Activated CD8-positive, alpha-beta T cell treated with anti-CD3 and anti-CD28 coated beads for 36 hours (primary cell): ENCODE data around the gene FBXL5. TPM values are rescaled to one million over a fixed set of nuclear protein-coding genes. Genes with fewer than 3 reads are reported as not detected.

Source experiments
- ATAC-seq: fragments of 200-7000 bp; cut with Tn5 transposase; one replicate; pipeline ENCODE4 v1.10.0; 2021; ENCODE audit warnings: mild to moderate bottlenecking, moderate library complexity
- CTCF ChIA-PET: fragments of 350-600 bp; sonication (Branson Sonifier 250); formaldehyde crosslinking; loops from one replicate; lab custom pipeline; 2021; ENCODE audit warnings: antibody characterized with exemption; lab: Charles Lee
- POLR2A ChIA-PET: fragments of 350-600 bp; sonication (Branson Sonifier 250); formaldehyde crosslinking; loops from one replicate; lab custom pipeline; 2021; ENCODE audit warnings: antibody characterized with exemption; lab: Charles Lee
- DNase-seq: peaks from one replicate; pipeline ENCODE4 v3.0.0-alpha.2; 2020
- H3K27ac Mint-ChIP-seq: one replicate; pipeline ENCODE4 v1.8.0; 2021; ENCODE audit warnings: mild to moderate bottlenecking, mixed read lengths
- H3K27me3 Mint-ChIP-seq: one replicate; pipeline ENCODE4 v1.8.0; 2021; ENCODE audit warnings: mixed read lengths
- H3K36me3 Mint-ChIP-seq: one replicate; pipeline ENCODE4 v1.8.0; 2021; ENCODE audit warnings: low read depth, mixed read lengths
- H3K4me1 Mint-ChIP-seq: one replicate; pipeline ENCODE4 v1.8.0; 2021; ENCODE audit warnings: low read depth, mixed read lengths
- H3K4me3 Mint-ChIP-seq: one replicate; pipeline ENCODE4 v1.8.0; 2021; ENCODE audit warnings: mild to moderate bottlenecking, moderate library complexity, mixed read lengths
- H3K9me3 Mint-ChIP-seq: one replicate; pipeline ENCODE4 v1.8.0; 2021; ENCODE audit warnings: mixed read lengths
- intact Hi-C: fragments of 100-400 bp; cut with micrococcal nuclease; formaldehyde crosslinking; loops from one replicate; pipeline ENCODE4 v1.10.0; 2022
- total RNA-seq, 2 experiments: library from RNA; stranded (reverse); gene quantifications; one replicate each; pipeline ENCODE4 v1.2.3, GENCODE V29; 2021
- TF ChIP-seq, protein P1 (sequence below): fragments of 200-600 bp; IDR thresholded peaks from one replicate; pipeline ENCODE4 v1.8.0; 2022; ENCODE audit warnings: antibody characterized with exemption, mild to moderate bottlenecking

Gene FBXL5
- total RNA-seq, 2 experiments from 2014 or later: 27.5 to 32.2 TPM

DNA sequence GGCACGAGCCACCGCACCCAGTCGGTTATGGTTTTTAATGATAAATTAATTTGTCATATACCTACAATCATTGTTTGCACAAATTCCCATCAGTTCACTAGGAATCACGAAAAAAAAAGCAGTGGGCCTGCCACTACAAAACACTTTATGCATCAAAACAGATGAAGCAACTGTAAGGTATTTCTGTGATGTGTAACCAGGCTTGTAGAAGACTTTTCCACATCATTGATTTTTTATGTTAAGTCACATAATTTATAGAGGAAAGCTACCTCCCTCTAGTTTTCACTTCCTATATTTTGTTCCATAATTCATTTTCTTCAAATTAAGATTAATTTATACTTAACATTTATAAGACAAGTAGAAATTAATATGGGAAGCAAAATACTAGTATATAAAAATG, 19.8 kb upstream of the FBXL5 start:
- TF ChIP-seq, protein P1, sequence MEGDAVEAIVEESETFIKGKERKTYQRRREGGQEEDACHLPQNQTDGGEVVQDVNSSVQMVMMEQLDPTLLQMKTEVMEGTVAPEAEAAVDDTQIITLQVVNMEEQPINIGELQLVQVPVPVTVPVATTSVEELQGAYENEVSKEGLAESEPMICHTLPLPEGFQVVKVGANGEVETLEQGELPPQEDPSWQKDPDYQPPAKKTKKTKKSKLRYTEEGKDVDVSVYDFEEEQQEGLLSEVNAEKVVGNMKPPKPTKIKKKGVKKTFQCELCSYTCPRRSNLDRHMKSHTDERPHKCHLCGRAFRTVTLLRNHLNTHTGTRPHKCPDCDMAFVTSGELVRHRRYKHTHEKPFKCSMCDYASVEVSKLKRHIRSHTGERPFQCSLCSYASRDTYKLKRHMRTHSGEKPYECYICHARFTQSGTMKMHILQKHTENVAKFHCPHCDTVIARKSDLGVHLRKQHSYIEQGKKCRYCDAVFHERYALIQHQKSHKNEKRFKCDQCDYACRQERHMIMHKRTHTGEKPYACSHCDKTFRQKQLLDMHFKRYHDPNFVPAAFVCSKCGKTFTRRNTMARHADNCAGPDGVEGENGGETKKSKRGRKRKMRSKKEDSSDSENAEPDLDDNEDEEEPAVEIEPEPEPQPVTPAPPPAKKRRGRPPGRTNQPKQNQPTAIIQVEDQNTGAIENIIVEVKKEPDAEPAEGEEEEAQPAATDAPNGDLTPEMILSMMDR: no peak
- peaks cover 15% of the 10 kb centered on the region for H3K36me3 Mint-ChIP-seq
- ChIA-PET POLR2A (no interaction called here), CTCF (interaction anchor here (1.4 to 1.6 kb wide), 3 partner anchors 8 to 21 kb away, joined by 4 to 6 read pairs (median 4); no protein-coding TSS in a partner anchor)
- H3K27me3 Mint-ChIP-seq: no peaks in the 10 kb centered on the region
- ATAC-seq (no peak), DNase-seq (no peak)
- H3K4me3 Mint-ChIP-seq: no peak overlapping the region
- no peaks in the 10 kb centered on the region for H3K9me3 Mint-ChIP-seq
- peaks cover 14% of the 10 kb centered on the region for H3K4me1 Mint-ChIP-seq
- intact Hi-C loops: no loop called here
- H3K27ac Mint-ChIP-seq: no peak overlapping the region

DNA sequence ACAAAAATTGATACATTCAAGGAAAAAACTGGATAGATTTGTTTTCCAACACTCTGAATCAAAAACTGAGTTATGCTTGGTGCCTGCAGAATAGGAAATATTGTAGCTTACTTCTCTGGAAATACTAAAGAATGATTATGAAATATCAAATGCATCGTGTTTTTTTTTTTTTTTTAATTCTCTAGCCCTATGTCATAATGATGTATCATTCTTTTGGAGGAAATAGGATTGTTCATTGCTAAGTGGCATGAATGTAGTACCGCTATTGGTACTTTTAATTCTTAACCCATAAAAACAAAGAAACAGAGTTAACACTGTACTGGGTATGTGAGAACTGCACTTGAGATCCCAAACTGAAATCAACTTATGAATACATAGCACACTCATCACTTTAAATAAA, 18.9 kb upstream of the FBXL5 start:
- H3K27ac Mint-ChIP-seq: no peak overlapping the region
- H3K4me1 Mint-ChIP-seq: peaks cover 9% of the 10 kb centered on the region
- no peaks in the 10 kb centered on the region for H3K27me3 Mint-ChIP-seq
- H3K4me3 Mint-ChIP-seq: no peak overlapping the region
- intact Hi-C loops: no loop called here
- TF ChIP-seq, protein P1: no peak
- no peaks in the 10 kb centered on the region for H3K9me3 Mint-ChIP-seq
- ATAC-seq: no peak
- DNase-seq: no peak
- ChIA-PET CTCF (interaction anchor here (1.4 kb wide), 1 partner anchor 14 kb away, joined by 3 read pairs; no protein-coding TSS in a partner anchor), POLR2A (no interaction called here)
- peaks cover 10% of the 10 kb centered on the region for H3K36me3 Mint-ChIP-seq

- ATAC-seq: no peak
- Mint-ChIP-seq H3K4me1 (peaks cover 7% of the 10 kb centered on the region), H3K27ac (no peak overlapping the region), H3K4me3 (no peak overlapping the region), H3K36me3 (peaks cover 9% of the 10 kb centered on the region), H3K9me3 (no peaks in the 10 kb centered on the region), H3K27me3 (no peaks in the 10 kb centered on the region)
- intact Hi-C loops: no loop called here
- TF ChIP-seq, protein P1: no peak
- CTCF ChIA-PET: interaction anchor here (1.2 to 1.4 kb wide), 2 partner anchors 10 to 14 kb away, joined by 3 to 4 read pairs; no protein-coding TSS in a partner anchor
- DNase-seq: no peak
- POLR2A ChIA-PET: no interaction called here
These were observed 18.2 kb upstream of the FBXL5 start for GRCh38 chr4:15673337-15673736.

DNA sequence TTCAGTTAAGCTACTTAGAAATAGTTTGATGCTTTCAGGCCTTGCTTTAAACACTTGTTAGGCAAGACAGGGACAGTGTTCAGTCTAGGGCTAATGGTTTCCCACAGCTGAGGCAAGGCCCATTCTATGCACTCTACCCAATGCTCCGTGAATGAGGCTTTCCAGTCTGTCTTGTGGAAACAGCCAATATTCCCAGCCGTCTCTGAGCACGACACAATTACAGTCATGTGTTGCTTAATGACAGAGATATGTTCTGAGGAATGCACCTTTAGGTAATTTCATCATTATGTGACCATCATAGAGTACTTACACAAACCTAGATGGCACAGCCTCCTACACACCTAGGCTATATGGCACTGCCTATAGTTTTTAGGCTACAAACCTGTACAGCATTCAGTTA, 16.9 kb upstream of the FBXL5 start:
- TF ChIP-seq, protein P1: no peak
- H3K27me3 Mint-ChIP-seq: no peaks in the 10 kb centered on the region
- intact Hi-C loops: no loop called here
- H3K4me3 Mint-ChIP-seq: no peak overlapping the region
- CTCF ChIA-PET: interaction anchor here (1.2 kb wide), 1 partner anchor 8 kb away, joined by 4 read pairs; no protein-coding TSS in a partner anchor
- H3K4me1 Mint-ChIP-seq: no peaks in the 10 kb centered on the region
- no peak overlapping the region for H3K27ac Mint-ChIP-seq
- ATAC-seq: no peak
- H3K9me3 Mint-ChIP-seq: no peaks in the 10 kb centered on the region
- POLR2A ChIA-PET: interaction anchor here (0.6 to 1.0 kb wide), 2 partner anchors 12 to 1733 kb away, joined by 3 read pairs; no protein-coding TSS in a partner anchor
- DNase-seq: no peak
- peaks cover 9% of the 10 kb centered on the region for H3K36me3 Mint-ChIP-seq

DNA sequence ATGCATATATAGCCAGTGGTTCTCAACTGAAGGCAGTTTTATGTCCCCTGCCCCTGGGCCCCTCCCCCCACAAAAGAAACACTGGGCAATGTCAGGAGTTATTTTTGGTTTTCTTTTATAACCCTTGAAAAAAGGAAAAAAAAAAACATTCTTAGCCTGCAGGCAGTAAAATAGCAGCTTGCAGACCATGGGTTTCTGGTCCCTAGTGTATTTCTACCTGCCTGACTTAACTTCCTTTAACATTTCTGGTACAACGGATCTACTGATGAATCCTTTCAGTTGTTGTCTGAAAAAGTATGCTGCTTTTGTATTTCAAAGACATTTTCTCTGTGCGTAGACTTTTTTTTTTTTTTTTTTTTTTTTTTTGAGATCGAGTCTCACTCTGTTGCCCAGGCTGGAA, 15.4 kb upstream of the FBXL5 start:
- POLR2A ChIA-PET: interaction anchor here (1.3 kb wide), 1 partner anchor 11 kb away, joined by 5 read pairs; the partner anchor contains the start of gene FAM200B
- TF ChIP-seq, protein P1: no peak
- Mint-ChIP-seq H3K9me3 (no peaks in the 10 kb centered on the region), H3K27me3 (no peaks in the 10 kb centered on the region), H3K27ac (no peak overlapping the region), H3K36me3 (peaks cover 19% of the 10 kb centered on the region), H3K4me1 (peaks cover 9% of the 10 kb centered on the region), H3K4me3 (no peak overlapping the region)
- CTCF ChIA-PET: no interaction called here
- intact Hi-C loops: no loop called here
- ATAC-seq: no peak
- no peak for DNase-seq
